PC-9 (cell line): ENCODE data around the gene PTGES. TPM values are rescaled to one million over a fixed set of nuclear protein-coding genes. Genes with fewer than 3 reads are reported as not detected.

Source experiments
- BruUV-seq: library from RNA; stranded (reverse); fragments of 400-500 nt; replicated peaks from 2 replicates; lab custom pipeline; 2021; lab: Mats Ljungman, UMichigan
- CTCF ChIA-PET: fragments of 300-600 bp; sonication (Branson Sonifier 250); formaldehyde crosslinking; loops from one replicate; lab custom pipeline; 2022; ENCODE audit warnings: antibody characterized with exemption; lab: Charles Lee
- POLR2A ChIA-PET: fragments of 300-600 bp; sonication (Branson Sonifier 250); formaldehyde crosslinking; loops from one replicate; lab custom pipeline; 2022; ENCODE audit warnings: antibody characterized with exemption; ENCODE audit not compliant: unreplicated experiment; lab: Charles Lee
- DNase-seq, 2 experiments: peaks; one replicate each; pipeline versions ENCODE4 v3.0.0 to v3.0.0-alpha.2; 2015 to 2022; ENCODE audit warnings: mixed read lengths in 1 of 2
- H2AFZ ChIP-seq: fragments of 200-600 bp; sonication (generic); 2 replicates; pipeline ENCODE4 v1.8.1; 2017; ENCODE audit warnings: antibody characterized with exemption
- H3F3A ChIP-seq: fragments of 200-600 bp; sonication (generic); 2 replicates; pipeline ENCODE4 v1.8.1; 2017; ENCODE audit warnings: antibody characterized with exemption, mild to moderate bottlenecking, low read depth; ENCODE audit not compliant: insufficient read depth
- H3K27ac ChIP-seq: fragments of 200-600 bp; sonication (generic); 2 replicates; pipeline ENCODE4 v1.6.1; 2016; ENCODE audit warnings: mixed run types
- H3K27me3 ChIP-seq: fragments of 200-600 bp; sonication (generic); 2 replicates; pipeline ENCODE4 v1.6.1; 2016; ENCODE audit warnings: low read depth, mixed run types; ENCODE audit not compliant: insufficient read depth
- H3K36me3 ChIP-seq: fragments of 200-600 bp; sonication (generic); 2 replicates; pipeline ENCODE4 v1.6.1; 2016; ENCODE audit warnings: low read depth, mixed run types
- H3K4me1 ChIP-seq: fragments of 200-600 bp; sonication (generic); replicated peaks from 2 replicates; pipeline ENCODE4 v1.6.1; 2016; ENCODE audit warnings: mixed run types; ENCODE audit not compliant: insufficient read depth
- H3K4me2 ChIP-seq: fragments of 200-600 bp; sonication (generic); 2 replicates; pipeline ENCODE4 v1.6.1; 2017; ENCODE audit warnings: mixed run types
- H3K4me3 ChIP-seq: fragments of 200-600 bp; sonication (generic); 2 replicates; pipeline ENCODE4 v1.6.1; 2016; ENCODE audit warnings: mixed run types
- H3K79me2 ChIP-seq: fragments of 200-600 bp; sonication (generic); 2 replicates; pipeline ENCODE4 v1.6.1; 2017; ENCODE audit warnings: low read depth, mixed run types
- H3K9me2 ChIP-seq: fragments of 200-600 bp; sonication (generic); 2 replicates; pipeline ENCODE4 v1.8.1; 2017; ENCODE audit warnings: mild to moderate bottlenecking; ENCODE audit not compliant: insufficient read depth
- H3K9me3 ChIP-seq: fragments of 200-600 bp; sonication (generic); 2 replicates; pipeline ENCODE4 v1.8.1; 2016; ENCODE audit warnings: low read depth; ENCODE audit not compliant: insufficient read depth
- H4K20me1 ChIP-seq: fragments of 200-600 bp; sonication (generic); 2 replicates; pipeline ENCODE4 v1.8.1; 2017; ENCODE audit not compliant: insufficient read depth
- CTCF ChIP-seq: fragments of 200-600 bp; sonication (generic); conservative IDR thresholded peaks from 2 replicates; pipeline ENCODE4 v1.6.1; 2017; ENCODE audit warnings: mixed run types, antibody characterized with exemption, mild to moderate bottlenecking, moderate library complexity
- EZH2 ChIP-seq: fragments of 200-600 bp; sonication (generic); IDR thresholded peaks from 2 replicates; pipeline ENCODE4 v1.8.0; 2017; ENCODE audit warnings: antibody characterized with exemption, low read depth
- intact Hi-C: fragments of 100-400 bp; cut with micrococcal nuclease; formaldehyde crosslinking; loops from one replicate; pipeline ENCODE4 v1.10.0; 2022; ENCODE audit not compliant: unreplicated experiment
- total RNA-seq: library from RNA; stranded (reverse); gene quantifications from 2 replicates; pipeline ENCODE4 v1.2.3, GENCODE V29; 2021

Gene PTGES
- total RNA-seq, 1 experiment from 2014 or later = 119 TPM

DNA sequence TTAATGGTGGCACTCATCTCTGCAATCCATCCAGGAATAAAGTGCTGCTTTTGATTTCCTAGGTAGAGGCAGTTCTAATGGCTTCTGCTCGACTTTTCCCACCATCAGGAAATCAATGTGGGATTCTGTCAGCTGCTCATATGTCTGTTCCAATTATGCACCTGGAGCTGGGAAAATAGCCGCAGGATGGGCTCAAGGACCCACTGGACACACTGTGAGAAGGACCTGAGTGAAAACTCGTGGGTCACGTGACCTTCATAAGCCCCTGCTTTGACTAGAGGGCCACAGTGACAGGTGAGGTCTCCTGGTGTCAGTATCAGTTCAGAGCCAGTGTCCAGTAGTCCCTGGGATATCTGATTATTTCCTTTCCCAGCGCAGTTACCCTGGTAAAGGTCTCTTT, 17.9 kb upstream of the PTGES start:
- POLR2A ChIA-PET = no interaction called here
- CTCF ChIA-PET = no interaction called here

GRCh38 chr9:129769669-129770068, 16.8 kb upstream of the PTGES start:
- ChIA-PET POLR2A (no interaction called here), CTCF (no interaction called here)
- no peak for DNase-seq
- BruUV-seq = no TSS peak
- Histone ChIP-seq H3K27me3 (no peaks in the 10 kb centered on the region), H2AFZ (no peak overlapping the region), H3K9me2 (no peaks in the 10 kb centered on the region), H3F3A (peaks cover 32% of the 10 kb centered on the region), H4K20me1 (no peaks in the 10 kb centered on the region), H3K27ac (no peak overlapping the region), H3K36me3 (no peaks in the 10 kb centered on the region), H3K4me2 (no peak overlapping the region), H3K9me3 (no peaks in the 10 kb centered on the region), H3K79me2 (no peaks in the 10 kb centered on the region), H3K4me3 (no peak overlapping the region), H3K4me1 (peaks cover 28% of the 10 kb centered on the region)
- intact Hi-C loops = no loop called here
- TF ChIP-seq EZH2 (no peak), CTCF (no peak)

More for the DNA sequence above, 17.9 kb upstream of the PTGES start:
- BruUV-seq = no TSS peak
- peaks cover 26% of the 10 kb centered on the region for H3F3A ChIP-seq
- H3K4me3 ChIP-seq = no peak overlapping the region
- H2AFZ ChIP-seq = no peak overlapping the region
- no peak overlapping the region for H3K27ac ChIP-seq
- H3K27me3 ChIP-seq = no peaks in the 10 kb centered on the region
- H3K9me3 ChIP-seq = no peaks in the 10 kb centered on the region
- no peak for DNase-seq
- H3K79me2 ChIP-seq = no peaks in the 10 kb centered on the region
- H3K4me1 ChIP-seq = peaks cover 38% of the 10 kb centered on the region
- no peak overlapping the region for H3K4me2 ChIP-seq
- TF ChIP-seq CTCF = no peak
- no peak for TF ChIP-seq EZH2
- H3K9me2 ChIP-seq = no peaks in the 10 kb centered on the region
- no peaks in the 10 kb centered on the region for H4K20me1 ChIP-seq
- no peaks in the 10 kb centered on the region for H3K36me3 ChIP-seq
- intact Hi-C loops = no loop called here

- Histone ChIP-seq H3K4me3 (no peak overlapping the region), H3K9me3 (no peaks in the 10 kb centered on the region), H3K27ac (no peak overlapping the region), H4K20me1 (no peaks in the 10 kb centered on the region), H3K79me2 (no peaks in the 10 kb centered on the region), H3F3A (peaks cover 30% of the 10 kb centered on the region), H2AFZ (no peak overlapping the region), H3K4me2 (no peak overlapping the region), H3K4me1 (peaks cover 21% of the 10 kb centered on the region), H3K27me3 (no peaks in the 10 kb centered on the region), H3K36me3 (no peaks in the 10 kb centered on the region), H3K9me2 (no peaks in the 10 kb centered on the region)
- DNase-seq = no peak
- ChIA-PET POLR2A (interaction anchor here (0.5 kb wide), 1 partner anchor 112 kb away, joined by 8 read pairs; no protein-coding TSS in a partner anchor), CTCF (no interaction called here)
- TF ChIP-seq CTCF (no peak), EZH2 (no peak)
- no TSS peak for BruUV-seq
- intact Hi-C loops = no loop called here
Measured at GRCh38 chr9:129768486-129768885, 15.6 kb upstream of the PTGES start.
